Measurements from ENCODE around the gene DPEP3.

DNA sequence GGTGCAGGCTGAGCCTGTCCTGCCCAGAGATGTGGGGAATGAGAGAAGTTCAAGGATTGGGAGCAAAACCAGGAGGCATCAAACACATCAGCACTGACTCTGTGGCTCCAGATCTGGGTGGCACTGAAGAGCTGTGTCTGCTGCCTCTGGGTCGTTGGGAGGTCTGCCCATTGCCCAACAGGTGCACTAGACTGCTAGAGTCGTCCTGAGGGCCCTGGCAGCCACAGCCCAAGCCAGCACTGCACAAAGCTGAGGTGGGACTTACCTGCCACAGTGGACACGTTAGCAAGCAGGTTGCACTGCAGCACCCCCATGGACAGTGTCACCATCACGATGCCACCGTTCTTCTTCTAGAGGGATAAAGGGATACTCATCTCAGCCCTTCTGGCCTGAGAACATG, 3.3 kb downstream of the DPEP3 start:
- TF ChIP-seq, protein P1, sequence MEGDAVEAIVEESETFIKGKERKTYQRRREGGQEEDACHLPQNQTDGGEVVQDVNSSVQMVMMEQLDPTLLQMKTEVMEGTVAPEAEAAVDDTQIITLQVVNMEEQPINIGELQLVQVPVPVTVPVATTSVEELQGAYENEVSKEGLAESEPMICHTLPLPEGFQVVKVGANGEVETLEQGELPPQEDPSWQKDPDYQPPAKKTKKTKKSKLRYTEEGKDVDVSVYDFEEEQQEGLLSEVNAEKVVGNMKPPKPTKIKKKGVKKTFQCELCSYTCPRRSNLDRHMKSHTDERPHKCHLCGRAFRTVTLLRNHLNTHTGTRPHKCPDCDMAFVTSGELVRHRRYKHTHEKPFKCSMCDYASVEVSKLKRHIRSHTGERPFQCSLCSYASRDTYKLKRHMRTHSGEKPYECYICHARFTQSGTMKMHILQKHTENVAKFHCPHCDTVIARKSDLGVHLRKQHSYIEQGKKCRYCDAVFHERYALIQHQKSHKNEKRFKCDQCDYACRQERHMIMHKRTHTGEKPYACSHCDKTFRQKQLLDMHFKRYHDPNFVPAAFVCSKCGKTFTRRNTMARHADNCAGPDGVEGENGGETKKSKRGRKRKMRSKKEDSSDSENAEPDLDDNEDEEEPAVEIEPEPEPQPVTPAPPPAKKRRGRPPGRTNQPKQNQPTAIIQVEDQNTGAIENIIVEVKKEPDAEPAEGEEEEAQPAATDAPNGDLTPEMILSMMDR (IDR thresholded peaks at IDR 0.05; ENCODE audit: low read length): no peak
- TF ChIP-seq EZH2phosphoT487 (IDR thresholded peaks at IDR 0.05; ENCODE audit: low read length) (no peak), EZH2 (optimal IDR thresholded peaks at IDR 0.05; ENCODE audit: low read depth, low read length) (no peak)
